AG20443 (cell line): ENCODE measurements around the gene TMEM45A.
"Not testable (repeated sequence)": the region's sequence is repeated elsewhere in the genome, so short reads cannot be mapped to it uniquely, and the experiment has no call there.

Experiments
- DNase-seq: peaks from one replicate; pipeline ENCODE4 v3.0.0; 2012; ENCODE audit warnings: low spot score, mixed read lengths

Gene TMEM45A

DNA sequence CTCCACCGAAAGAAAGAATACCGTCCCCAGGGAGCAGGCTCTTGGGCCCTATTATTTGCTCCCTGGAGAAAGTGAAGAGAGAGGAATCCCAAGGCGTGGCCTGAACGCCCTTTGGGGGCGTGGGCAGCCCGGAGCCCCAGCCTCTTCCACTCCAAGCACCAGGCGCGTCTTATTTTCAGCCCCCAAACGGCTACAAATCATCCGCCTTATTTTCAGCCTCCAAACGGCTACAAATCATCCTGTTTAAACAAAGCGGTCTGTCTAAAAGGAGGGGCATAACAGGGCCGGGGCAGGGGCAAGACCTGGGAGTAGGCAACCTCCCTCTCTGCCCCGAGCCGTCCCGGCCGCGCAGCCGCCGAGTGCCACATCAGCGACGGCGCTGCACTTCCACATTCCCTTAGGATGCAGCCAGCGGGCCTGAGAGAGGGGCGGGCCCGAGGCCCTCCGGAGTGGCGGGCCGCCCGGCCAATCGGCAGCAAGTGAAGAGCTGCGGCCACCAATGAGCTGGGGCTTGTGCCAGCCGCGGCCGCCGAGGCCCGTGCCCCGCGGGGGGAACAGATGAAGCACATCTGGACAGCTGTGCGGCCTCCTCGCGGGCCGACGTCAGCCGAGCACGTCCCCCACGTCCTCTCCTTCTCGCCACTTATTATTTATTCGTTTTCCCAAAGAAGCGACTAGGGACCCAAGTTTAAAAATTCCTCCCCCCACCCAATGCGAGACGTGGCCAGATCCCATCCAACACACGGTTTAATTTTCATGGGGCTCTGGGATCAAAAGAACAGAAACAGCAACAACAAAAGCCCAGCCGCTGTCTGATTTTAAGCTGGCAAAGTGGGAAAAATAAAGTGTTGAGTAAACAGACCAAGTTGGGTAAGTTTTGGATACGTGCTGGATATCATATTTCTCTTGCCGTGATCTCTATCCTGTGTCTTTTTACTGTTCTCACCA lies at the start of gene TMEM45A:
TMEM45A (plus strand) TSS at position 561 of the 948 bp plus-strand sequence. CDS start 62,593 bp downstream, outside the sequence.
- DNase-seq = peak; percentile 99

- no peak for DNase-seq
Measured at GRCh38 chr3:100443690-100444089, 48.7 kb upstream of the TMEM45A start.

GRCh38 chr3:100447067-100447466 lies 45.4 kb upstream of the TMEM45A start:
- DNase-seq = not testable (repeated sequence)

GRCh38 chr3:100448079-100448478 lies 44.3 kb upstream of the TMEM45A start:
- no peak for DNase-seq

DNA sequence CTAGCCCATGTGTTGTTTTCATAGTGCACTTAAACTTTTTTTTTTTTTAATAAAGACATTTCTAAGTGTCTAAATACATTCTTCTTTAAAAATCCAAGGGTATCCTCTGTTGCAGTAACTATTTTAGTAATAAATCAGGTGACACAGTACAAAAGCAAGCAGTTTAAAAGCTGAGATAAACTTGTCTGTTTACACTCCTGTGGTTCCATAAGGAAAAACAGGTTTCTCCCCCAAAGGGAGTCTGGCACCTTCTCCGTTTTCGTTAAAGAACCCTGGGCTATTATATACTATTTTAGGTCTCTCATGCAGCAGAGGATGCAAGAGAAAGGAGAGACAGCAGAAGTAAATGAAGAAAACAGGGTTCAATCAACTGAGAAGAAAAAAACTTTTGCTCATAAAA lies 43.2 kb upstream of the TMEM45A start:
- no peak for DNase-seq

DNA sequence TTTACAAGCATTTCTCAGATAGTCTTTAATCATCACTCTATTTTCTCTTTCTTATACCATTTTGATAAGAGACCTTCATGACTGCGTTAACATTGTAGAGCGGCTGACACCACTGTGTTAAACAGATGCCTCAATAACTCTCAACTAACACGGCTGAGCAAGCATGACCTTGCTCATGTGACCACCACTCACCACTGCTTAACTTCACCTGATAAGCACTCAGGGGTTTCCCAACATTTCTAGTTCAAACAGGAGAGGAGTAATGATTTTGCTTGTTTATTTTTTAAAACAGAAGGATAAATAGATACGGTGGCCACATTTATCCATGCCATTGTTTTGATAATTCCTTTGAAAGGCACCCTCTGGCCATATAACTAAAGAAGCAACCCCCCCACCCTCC lies 37.7 kb upstream of the TMEM45A start:
- no peak for DNase-seq

DNA sequence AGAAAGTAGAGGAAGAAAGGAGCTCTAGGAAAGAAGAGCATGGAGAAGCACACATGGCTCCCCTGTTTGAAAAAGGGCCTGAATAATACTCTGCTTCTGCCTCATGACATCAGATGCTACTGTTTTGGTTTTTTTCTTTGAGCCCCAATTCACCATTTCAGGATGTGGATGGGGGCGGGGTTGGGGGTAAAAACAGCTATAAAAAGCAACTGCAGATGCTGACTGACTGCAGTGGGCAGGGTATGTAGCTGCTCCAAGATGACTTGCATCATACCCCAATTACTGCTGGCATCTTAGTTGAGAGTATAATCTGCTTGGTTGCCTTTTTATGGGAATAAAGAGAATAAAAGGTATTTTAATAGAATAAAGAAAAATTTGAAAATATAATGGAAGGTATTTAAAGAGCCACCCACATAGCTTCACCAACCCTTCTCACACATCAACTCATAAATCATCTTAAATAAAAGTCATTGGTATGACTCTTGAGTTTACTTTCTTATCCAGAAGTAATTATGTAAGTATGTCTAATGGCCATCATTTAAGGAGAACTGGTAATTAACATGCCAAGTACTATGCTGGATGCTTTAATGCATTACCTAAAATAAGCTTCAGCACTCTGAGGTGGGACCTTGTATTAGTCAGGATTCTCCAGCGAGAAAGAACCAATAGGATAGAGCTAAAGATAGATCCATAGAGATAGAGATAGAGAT lies 36.4 kb upstream of the TMEM45A start:
- DNase-seq = no peak

DNA sequence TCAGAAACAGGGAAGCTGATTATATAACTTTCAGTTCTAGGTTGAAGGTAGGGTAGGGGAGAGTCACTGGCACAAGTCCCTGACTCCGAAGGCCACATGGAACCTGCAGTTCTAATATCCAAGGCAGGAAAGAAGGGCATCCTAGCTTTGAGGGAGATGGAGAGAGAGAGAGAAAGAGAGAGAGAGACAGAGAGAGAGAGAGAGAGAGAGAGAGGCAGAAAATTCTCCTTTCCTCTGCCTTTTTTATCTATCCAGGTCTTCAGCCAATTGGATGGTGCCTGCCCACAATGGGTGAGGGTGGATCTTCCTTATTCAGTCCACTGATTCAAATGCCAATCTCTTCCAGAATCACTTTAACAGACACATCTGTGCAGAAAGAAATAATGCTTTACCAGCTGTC lies 35.7 kb upstream of the TMEM45A start:
- no peak for DNase-seq

DNA sequence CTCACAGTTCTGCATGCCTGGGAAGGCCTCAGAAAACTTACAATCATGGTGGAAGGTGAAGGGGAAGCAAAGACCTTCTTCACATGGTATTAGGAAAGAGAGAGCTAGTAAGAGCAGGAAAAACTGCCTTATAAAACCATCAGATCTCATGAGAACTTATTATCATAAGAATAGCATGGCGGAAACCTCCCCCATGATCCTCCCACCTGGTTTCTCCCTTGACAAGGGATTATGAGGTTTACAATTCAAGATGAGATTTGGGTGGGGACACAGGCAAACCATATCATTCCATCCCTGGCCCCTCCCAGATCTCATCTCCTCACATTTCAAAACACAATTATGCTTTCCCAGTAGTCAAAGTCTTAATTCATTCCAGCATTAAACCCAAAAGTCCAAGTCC lies 34.6 kb upstream of the TMEM45A start:
- no peak for DNase-seq

DNA sequence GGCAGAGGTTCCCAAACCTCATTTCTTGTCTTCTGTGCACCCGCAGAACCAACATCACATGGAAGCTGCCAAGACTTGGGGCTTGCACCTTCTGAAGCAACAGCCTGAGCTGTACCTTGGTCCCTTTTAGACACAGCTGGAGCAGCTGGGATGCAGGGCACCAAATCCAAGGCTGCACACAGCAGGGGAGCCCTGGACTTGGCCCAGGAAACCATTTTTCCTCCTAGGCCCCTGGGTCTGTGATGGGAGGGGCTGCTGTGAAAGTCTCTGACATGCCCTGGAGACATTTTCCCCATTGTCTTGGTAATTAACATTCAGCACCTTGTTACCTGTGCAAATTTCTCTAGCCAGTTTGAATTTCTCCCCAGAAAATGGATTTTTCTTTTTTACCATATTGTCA lies 33.6 kb upstream of the TMEM45A start:
- no peak for DNase-seq

DNA sequence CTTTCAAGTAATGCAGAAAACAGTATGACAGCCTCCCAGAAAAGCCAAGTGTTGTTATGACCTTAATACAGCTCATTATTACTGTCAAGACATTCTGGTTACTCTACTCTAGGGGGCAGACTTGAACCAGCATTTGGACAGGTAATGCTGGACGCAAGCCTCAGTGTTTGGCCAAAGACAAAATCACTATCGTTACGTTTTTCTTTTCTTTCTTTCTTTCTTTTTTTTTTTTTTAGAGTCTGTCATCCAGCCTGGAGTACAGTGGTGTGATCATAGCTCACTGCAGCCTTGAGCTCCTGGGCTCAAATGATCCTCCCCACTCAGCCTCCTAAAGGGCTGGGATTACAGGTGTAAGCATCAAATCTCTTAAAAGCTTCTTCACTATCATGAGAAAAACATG lies 29.4 kb upstream of the TMEM45A start:
- DNase-seq = peak; percentile 79

DNA sequence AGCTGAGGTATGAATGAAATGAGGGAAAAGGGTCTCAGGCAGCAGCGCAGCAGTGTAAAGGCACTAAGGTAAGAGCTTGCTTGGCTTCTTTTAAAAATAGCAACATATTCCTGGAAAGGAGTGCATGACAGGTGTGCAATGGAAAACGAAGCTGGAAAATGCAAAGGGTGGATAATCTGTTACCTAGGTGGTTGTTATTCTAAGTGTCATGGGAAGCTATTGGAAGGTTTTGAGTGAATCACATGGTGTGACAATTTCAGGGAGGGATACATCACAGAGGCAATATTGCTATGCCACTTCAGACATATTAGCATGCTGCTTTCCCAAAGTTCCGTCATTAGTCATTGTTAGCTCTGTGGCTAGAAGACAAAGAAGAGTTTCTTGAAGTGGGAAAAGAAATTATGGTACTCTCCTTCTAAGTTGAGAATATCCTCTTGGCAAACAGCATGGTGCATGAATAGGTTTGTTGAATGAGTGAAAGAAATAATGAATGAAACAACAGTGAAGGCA lies 28.7 kb upstream of the TMEM45A start:
- no peak for DNase-seq

- no peak for DNase-seq
Measured at GRCh38 chr3:100465892-100466777, 26.3 kb upstream of the TMEM45A start.

DNA sequence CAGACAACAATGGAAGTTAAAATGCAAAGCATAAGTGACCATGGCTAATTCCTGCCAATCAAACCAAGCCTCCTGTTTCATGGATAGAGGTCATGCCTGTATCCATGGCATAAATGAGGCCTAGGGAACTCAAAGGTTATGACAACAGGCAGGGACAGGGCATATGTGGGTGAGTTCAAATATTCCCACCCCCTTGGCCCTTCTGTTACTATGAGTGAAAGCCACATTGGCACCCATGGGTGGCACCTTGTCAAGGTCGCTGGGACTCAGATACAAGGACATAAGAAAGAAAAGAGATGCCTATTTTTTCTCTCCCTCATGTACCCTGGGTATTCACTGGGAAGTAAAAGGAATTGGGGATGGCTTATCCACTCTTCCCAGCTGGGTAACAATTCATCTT lies 25.3 kb upstream of the TMEM45A start:
- DNase-seq = no peak

GRCh38 chr3:100468676-100469075 lies 23.7 kb upstream of the TMEM45A start:
- no peak for DNase-seq

GRCh38 chr3:100470951-100471350 lies 21.5 kb upstream of the TMEM45A start:
- no peak for DNase-seq

DNA sequence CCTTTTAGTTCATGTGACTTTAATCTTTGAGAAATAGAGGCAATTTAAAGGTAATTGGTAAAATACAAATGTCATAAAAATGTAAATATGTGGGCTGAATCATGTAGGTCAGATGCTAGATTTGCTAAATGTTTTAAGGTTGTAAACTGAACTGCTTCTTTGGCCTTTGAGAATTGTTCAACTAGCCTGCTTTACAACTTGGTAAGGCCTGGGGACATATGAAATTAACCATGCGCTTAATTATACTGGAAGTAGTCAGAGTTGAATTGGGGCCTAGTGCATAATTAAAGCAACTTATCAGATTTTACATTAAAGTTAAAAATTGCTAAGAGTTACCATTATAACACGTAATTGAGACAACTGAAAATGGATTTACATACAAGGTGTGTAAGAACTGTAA lies 21.0 kb upstream of the TMEM45A start:
- no peak for DNase-seq

DNA sequence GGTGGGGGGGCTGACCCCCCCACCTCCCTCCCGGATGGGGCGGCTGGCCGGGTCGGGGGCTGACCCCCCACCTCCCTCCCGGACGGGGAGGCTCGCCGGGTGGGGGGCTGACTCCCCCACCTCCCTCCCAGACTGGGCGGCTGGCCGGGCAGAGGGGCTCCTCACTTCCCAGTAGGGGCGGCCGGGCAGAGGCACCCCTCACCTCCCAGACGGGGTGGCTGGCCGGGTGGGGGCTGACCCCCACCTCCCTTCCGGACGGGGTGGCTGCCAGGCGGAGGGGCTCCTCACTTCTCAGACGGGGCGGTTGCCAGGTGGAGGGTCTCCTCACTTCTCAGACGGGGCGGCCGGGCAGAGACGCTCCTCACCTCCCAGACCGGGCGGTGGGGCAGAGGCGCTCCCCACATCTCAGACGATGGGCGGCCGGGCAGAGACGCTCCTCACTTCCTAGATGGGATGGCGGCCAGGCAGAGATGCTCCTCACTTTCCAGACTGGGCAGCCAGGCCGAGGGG lies 14.5 kb upstream of the TMEM45A start:
- not testable (repeated sequence) for DNase-seq

- not testable (repeated sequence) for DNase-seq
Measured at GRCh38 chr3:100478521-100478920, 13.9 kb upstream of the TMEM45A start.

DNA sequence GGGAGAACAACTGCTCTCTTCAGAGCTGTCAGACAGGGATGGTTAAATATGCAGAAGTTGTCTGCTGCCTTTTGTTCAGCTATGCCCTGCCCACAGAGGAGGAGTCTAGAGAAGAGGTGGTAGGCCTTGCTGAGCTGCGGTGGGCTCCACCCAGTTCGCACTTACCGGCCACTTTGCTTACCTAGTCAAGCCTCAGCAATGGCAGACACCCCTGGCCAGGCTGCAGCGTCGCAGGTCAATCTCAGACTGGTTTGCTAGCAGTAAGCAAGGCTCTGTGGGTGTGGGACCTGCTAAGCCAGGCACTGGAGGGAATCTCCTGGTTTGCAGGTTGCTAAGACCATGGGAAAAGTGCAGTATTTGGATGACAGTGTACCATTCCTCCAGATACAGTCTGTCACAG lies 12.3 kb upstream of the TMEM45A start:
- DNase-seq = no peak

GRCh38 chr3:100482176-100482575 lies 10.2 kb upstream of the TMEM45A start:
- DNase-seq = no peak

- no peak for DNase-seq
Measured at GRCh38 chr3:100483529-100483928, 8.9 kb upstream of the TMEM45A start.
